IMR-90 (cell line): ENCODE data around the gene ETV6. TPM values are rescaled to one million over a fixed set of nuclear protein-coding genes. Genes with fewer than 3 reads are reported as not detected.
A peak's percentile ranks its signal among the peaks of the same experiment; 100 is the strongest.

Experiments
- ATAC-seq: fragments of 200-7000 bp; cut with Tn5 transposase; 2 replicates; pipeline ENCODE4 v1.9.1; 2020; ENCODE audit warnings: low read depth, mild to moderate bottlenecking, moderate library complexity
- BruUV-seq: library from RNA; stranded (reverse); fragments of 400-500 nt; replicated peaks from 2 replicates; lab custom pipeline; 2021; lab: Mats Ljungman, UMichigan
- CTCF ChIA-PET: fragments of 300-600 bp; formaldehyde crosslinking; extraction: SDS; loops from one replicate; lab custom pipeline; 2021; ENCODE audit warnings: antibody characterized with exemption; lab: Yijun Ruan, JAX
- POLR2A ChIA-PET: fragments of 300-600 bp; sonication (Branson Sonifier 250); formaldehyde crosslinking; loops from one replicate; lab custom pipeline; 2022; ENCODE audit warnings: antibody characterized with exemption; ENCODE audit not compliant: unreplicated experiment; lab: Charles Lee
- DNase-seq: peaks from one replicate; pipeline ENCODE4 v3.0.0; 2013
- H2AFZ ChIP-seq: replicated peaks from 2 replicates; pipeline ENCODE3; 2013; ENCODE audit warnings: low read length, mild to moderate bottlenecking; ENCODE audit not compliant: poor library complexity
- H2AK5ac ChIP-seq: 2 replicates; pipeline ENCODE4 v1.6.1; 2013; ENCODE audit warnings: low read depth, low read length, inconsistent platforms
- H2AK9ac ChIP-seq: replicated peaks from 2 replicates; pipeline ENCODE3; 2013; ENCODE audit warnings: mild to moderate bottlenecking, low read depth, low read length, moderate library complexity; ENCODE audit not compliant: poor library complexity
- H2BK120ac ChIP-seq: 2 replicates; pipeline ENCODE4 v1.6.1; 2013; ENCODE audit warnings: low read depth, low read length, inconsistent platforms
- H2BK15ac ChIP-seq: 3 replicates; pipeline ENCODE4 v1.6.1; 2013; ENCODE audit warnings: low read depth, low read length, inconsistent platforms
- H2BK20ac ChIP-seq: 2 replicates; pipeline ENCODE4 v1.6.1; 2013; ENCODE audit warnings: low read depth, mild to moderate bottlenecking, inconsistent platforms, low read length, moderate library complexity
- H2BK5ac ChIP-seq: 2 replicates; pipeline ENCODE4 v1.6.1; 2013; ENCODE audit warnings: mild to moderate bottlenecking, low read depth, low read length, inconsistent platforms; ENCODE audit not compliant: poor library complexity, severe bottlenecking
- H3K14ac ChIP-seq: replicated peaks from 2 replicates; pipeline ENCODE4 v1.6.1; 2013; ENCODE audit warnings: low read depth, low read length, inconsistent platforms
- H3K18ac ChIP-seq: 2 replicates; pipeline ENCODE4 v1.6.1; 2013; ENCODE audit warnings: low read depth, low read length, control low read depth
- H3K23ac ChIP-seq: 2 replicates; pipeline ENCODE4 v1.6.1; 2013; ENCODE audit warnings: low read depth, low read length, inconsistent platforms
- H3K27ac ChIP-seq: 2 replicates; pipeline ENCODE4 v1.5.1; 2013; ENCODE audit warnings: mild to moderate bottlenecking, control low read depth, low read length; ENCODE audit not compliant: insufficient read depth
- H3K27me3 ChIP-seq: 2 replicates; pipeline ENCODE4 v1.6.1; 2013; ENCODE audit warnings: low read length; ENCODE audit not compliant: control insufficient read depth, insufficient read depth
- H3K36me3 ChIP-seq: 2 replicates; pipeline ENCODE4 v1.6.1; 2013; ENCODE audit warnings: low read length, mixed read lengths; ENCODE audit not compliant: control insufficient read depth, insufficient read depth
- H3K4ac ChIP-seq: 2 replicates; pipeline ENCODE4 v1.6.1; 2013; ENCODE audit warnings: low read depth, low read length, inconsistent platforms
- H3K4me1 ChIP-seq: 2 replicates; pipeline ENCODE4 v1.6.1; 2013; ENCODE audit warnings: low read length, mixed read lengths; ENCODE audit not compliant: control insufficient read depth, insufficient read depth
- H3K4me2 ChIP-seq: 2 replicates; pipeline ENCODE4 v1.6.1; 2013; ENCODE audit warnings: low read depth, mild to moderate bottlenecking, control low read depth, low read length, moderate library complexity
- H3K4me3 ChIP-seq: 2 replicates; pipeline ENCODE4 v1.5.1; 2013; ENCODE audit warnings: low read depth, mild to moderate bottlenecking, control low read depth, low read length, moderate library complexity; ENCODE audit not compliant: insufficient read depth
- H3K56ac ChIP-seq: 2 replicates; pipeline ENCODE4 v1.6.1; 2013; ENCODE audit warnings: low read length, inconsistent platforms; ENCODE audit not compliant: insufficient read depth; ENCODE audit errors: extremely low read depth
- H3K79me1 ChIP-seq, 2 experiments: 2 replicates each; pipeline ENCODE4 v1.6.1; 2013; ENCODE audit warnings: low read length in 2 of 2, inconsistent platforms in 1 of 2, low read depth in 1 of 2
- H3K9ac ChIP-seq: 2 replicates; pipeline ENCODE4 v1.6.1; 2013; ENCODE audit warnings: low read depth, low read length, control low read depth
- H3K9me1 ChIP-seq: 2 replicates; pipeline ENCODE4 v1.6.1; 2013; ENCODE audit warnings: low read length, inconsistent platforms; ENCODE audit not compliant: insufficient read depth
- H3K9me3 ChIP-seq: 2 replicates; pipeline ENCODE4 v1.6.1; 2013; ENCODE audit warnings: low read length; ENCODE audit not compliant: control insufficient read depth, insufficient read depth
- H4K20me1 ChIP-seq: 2 replicates; pipeline ENCODE4 v1.6.1; 2013; ENCODE audit warnings: low read length, inconsistent platforms; ENCODE audit not compliant: insufficient read depth
- H4K5ac ChIP-seq: 2 replicates; pipeline ENCODE4 v1.6.1; 2013; ENCODE audit warnings: mild to moderate bottlenecking, low read depth, low read length, control low read depth
- H4K8ac ChIP-seq, 2 experiments: 2 replicates each; pipeline ENCODE4 v1.6.1; 2013; ENCODE audit warnings: low read depth in 2 of 2, low read length in 2 of 2, control low read depth in 1 of 2, inconsistent platforms in 1 of 2
- H4K91ac ChIP-seq: 2 replicates; pipeline ENCODE4 v1.6.1; 2013; ENCODE audit warnings: low read depth, low read length, inconsistent platforms; ENCODE audit not compliant: insufficient read depth
- BHLHE40 ChIP-seq: fragments of 150-350 bp; IDR thresholded peaks from 2 replicates; pipeline ENCODE4 v1.6.1; 2016; ENCODE audit warnings: mild to moderate bottlenecking, low read depth, low read length
- CEBPB ChIP-seq: IDR thresholded peaks from 2 replicates; pipeline ENCODE4 v1.6.1; 2012; ENCODE audit warnings: low read depth, low read length, improper control_type of control experiment
- CTCF ChIP-seq: conservative IDR thresholded peaks from 2 replicates; pipeline ENCODE4 v1.5.1; 2012; ENCODE audit warnings: mild to moderate bottlenecking, low read depth, low read length, improper control_type of control experiment
- ELK1 ChIP-seq: fragments of 150-350 bp; IDR thresholded peaks from 2 replicates; pipeline ENCODE4 v1.6.1; 2016; ENCODE audit warnings: low read depth, mild to moderate bottlenecking, low read length, moderate library complexity, borderline replicate concordance
- MAZ ChIP-seq: IDR thresholded peaks from 2 replicates; pipeline ENCODE4 v1.6.1; 2012; ENCODE audit warnings: low read depth, mild to moderate bottlenecking, low read length, improper control_type of control experiment, moderate library complexity, borderline replicate concordance
- MXI1 ChIP-seq: IDR thresholded peaks from 2 replicates; pipeline ENCODE4 v1.6.1; 2012; ENCODE audit warnings: low read depth, mild to moderate bottlenecking, low read length, moderate library complexity, borderline replicate concordance
- RCOR1 ChIP-seq: IDR thresholded peaks from 2 replicates; pipeline ENCODE4 v1.6.1; 2012; ENCODE audit warnings: mild to moderate bottlenecking, low read length, improper control_type of control experiment; ENCODE audit not compliant: insufficient replicate concordance
- RFX5 ChIP-seq: IDR thresholded peaks from 2 replicates; pipeline ENCODE4 v1.8.0; 2012; ENCODE audit warnings: low read depth, mild to moderate bottlenecking, low read length, moderate library complexity
- WGBS, 2 experiments: methylation state at CpG; one replicate each; pipeline versions ENCODE4 v1.1.5 to v1.1.7; 2013; ENCODE audit warnings: missing lambda C conversion rate in 2 of 2; ENCODE audit not compliant: insufficient read length in 1 of 2; ENCODE audit errors: extremely low coverage in 2 of 2; 5-methylcytosine and 5-hydroxymethylcytosine counted together
- dilution Hi-C: fragments of 300-500 bp; cut with HindIII; formaldehyde crosslinking; loops from one replicate; pipeline ENCODE4 v1.14.3; 2018; ENCODE audit warnings: low sequenced_read_pairs; ENCODE audit not compliant: unreplicated experiment
- in situ Hi-C: fragments of 300-500 bp; cut with MboI; formaldehyde crosslinking; loops from 3 replicates; pipeline ENCODE4 v1.14.3; 2019; ENCODE audit warnings: low sequenced_read_pairs, inconsistent platforms, mixed read lengths
- intact Hi-C: fragments of 100-400 bp; cut with micrococcal nuclease; formaldehyde crosslinking; loops from 2 replicates; pipeline ENCODE4 v1.10.0; 2022
- polyA plus RNA-seq, 3 experiments: library from polyadenylated mRNA; depleted of rRNA; stranded (reverse); fragments of >200 nt; gene quantifications; 2 replicates each; pipeline ENCODE4 v1.2.3, GENCODE V29; 2012; ENCODE audit warnings: low replicate concordance in 1 of 3
- total RNA-seq: library from RNA; depleted of rRNA; stranded (reverse); fragments of >200 nt; gene quantifications from 2 replicates; pipeline ENCODE4 v1.2.3, GENCODE V29; 2012

Gene ETV6
- total and polyA plus RNA-seq, 2 of the 4 experiments (the other 2 are of a cell fraction) = 8.4 to 9.9 TPM

GRCh38 chr12:11773889-11774677 lies 124.6 kb downstream of the ETV6 start:
- H3K79me1 ChIP-seq = peaks cover 32 to 73% of the 10 kb centered on the region in 2 experiments
- dilution Hi-C loops = no loop called here
- no peak overlapping the region for H2BK5ac ChIP-seq
- ATAC-seq (no peak), DNase-seq (no peak)
- no peak overlapping the region for H2BK20ac ChIP-seq
- H3K4me3 ChIP-seq = no peak overlapping the region
- CTCF ChIA-PET = no interaction called here
- H3K36me3 ChIP-seq = peaks cover 9% of the 10 kb centered on the region; the same call in 1 of the 2 replicates
- BruUV-seq = no TSS peak
- H2AK5ac ChIP-seq = peak overlapping the region; percentile 44
- 0 out of 2 replicates have a peak overlapping the region, but pooled peaks have one; percentile 32 for H3K14ac ChIP-seq
- no peaks in the 10 kb centered on the region for H3K27me3 ChIP-seq
- H2AFZ ChIP-seq = no peak overlapping the region
- no peak overlapping the region for H3K27ac ChIP-seq
- H3K23ac ChIP-seq = no peak overlapping the region
- no peaks in the 10 kb centered on the region for H4K20me1 ChIP-seq
- no peak overlapping the region for H2BK15ac ChIP-seq
- H2BK120ac ChIP-seq = no peak overlapping the region
- H4K8ac ChIP-seq = peak overlapping the region in 1 of 2 experiments; percentile 20; a peak in 1 of 4 replicates
- no peak overlapping the region for H4K91ac ChIP-seq
- in situ Hi-C loops = no loop called here
- TF ChIP-seq BHLHE40 (no peak), CTCF (no peak), MXI1 (no peak), RFX5 (no peak), RCOR1 (no peak), CEBPB (no peak), MAZ (no peak), ELK1 (no peak)
- peaks cover 12% of the 10 kb centered on the region; the same call in 1 of the 2 replicates for H3K9me1 ChIP-seq
- no peak overlapping the region for H3K18ac ChIP-seq
- no peak overlapping the region; the same call in 1 of the 2 replicates for H4K5ac ChIP-seq
- no peak overlapping the region for H3K9ac ChIP-seq
- no peak overlapping the region; the same call in 1 of the 2 replicates for H3K4ac ChIP-seq
- WGBS, 2 experiments = 96% methylated on average over 5 of the region's 10 CpGs; no CpG with 5 or more reads in 1 of the 2 experiments
- POLR2A ChIA-PET = interaction anchor here (0.6 kb wide), 1 partner anchor 58 kb away, joined by 3 read pairs; no protein-coding TSS in a partner anchor
- H2AK9ac ChIP-seq = no peak overlapping the region
- no peak overlapping the region for H3K4me2 ChIP-seq
- intact Hi-C loops = loop anchor here (2.0 kb wide), 1 partner anchor 15 kb away; no protein-coding TSS in a partner anchor
- H3K9me3 ChIP-seq = no peaks in the 10 kb centered on the region
- H3K56ac ChIP-seq = no peak overlapping the region
- H3K4me1 ChIP-seq = peaks cover 9% of the 10 kb centered on the region; the same call in 1 of the 2 replicates
